ENCODE measurements around the gene OOSP4A.
"Not testable (repeated sequence)": the region's sequence is repeated elsewhere in the genome, so short reads cannot be mapped to it uniquely, and the experiment has no call there.

Gene OOSP4A

GRCh38 chr11:59981106-59981770 lies 17.4 kb downstream of the OOSP4A start:
- no peak for DNase-seq

- not testable (repeated sequence) for DNase-seq
These were observed 18.2 kb downstream of the OOSP4A start for GRCh38 chr11:59982037-59982436.

- DNase-seq = no peak
These were observed 19.4 kb downstream of the OOSP4A start for GRCh38 chr11:59983212-59983611.

GRCh38 chr11:59984368-59984767 lies 20.5 kb downstream of the OOSP4A start:
- DNase-seq = no peak

GRCh38 chr11:59990421-59990820 lies 26.6 kb downstream of the OOSP4A start:
- no peak for DNase-seq

GRCh38 chr11:59992425-59992824 lies 28.6 kb downstream of the OOSP4A start:
- DNase-seq = no peak

- DNase-seq = no peak
These were observed 34.0 kb downstream of the OOSP4A start for GRCh38 chr11:59997800-59998199.

DNA sequence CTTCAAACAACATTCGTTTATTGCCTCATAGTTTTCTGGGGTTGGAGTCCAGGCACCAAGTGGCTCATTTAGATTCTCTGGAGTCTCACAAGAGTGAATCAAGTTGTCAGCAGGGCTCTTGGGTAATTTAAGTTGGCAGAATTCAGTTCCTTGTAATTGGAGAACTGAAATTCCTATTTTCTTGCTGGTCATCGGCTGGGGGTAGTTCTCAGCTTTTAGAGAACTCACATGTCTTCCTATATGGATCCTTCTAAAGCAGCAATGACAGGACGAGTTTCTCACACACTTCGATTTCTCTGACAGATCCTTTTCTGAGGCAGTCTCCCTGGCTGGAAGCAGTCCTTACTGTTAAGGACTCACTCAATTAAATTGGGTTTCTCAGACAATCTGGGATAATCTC lies 35.9 kb downstream of the OOSP4A start:
- DNase-seq = no peak

- DNase-seq = no peak
These were observed 39.9 kb downstream of the OOSP4A start for GRCh38 chr11:60003729-60004128.

GRCh38 chr11:60005360-60005759 lies 41.5 kb downstream of the OOSP4A start:
- DNase-seq = no peak

DNA sequence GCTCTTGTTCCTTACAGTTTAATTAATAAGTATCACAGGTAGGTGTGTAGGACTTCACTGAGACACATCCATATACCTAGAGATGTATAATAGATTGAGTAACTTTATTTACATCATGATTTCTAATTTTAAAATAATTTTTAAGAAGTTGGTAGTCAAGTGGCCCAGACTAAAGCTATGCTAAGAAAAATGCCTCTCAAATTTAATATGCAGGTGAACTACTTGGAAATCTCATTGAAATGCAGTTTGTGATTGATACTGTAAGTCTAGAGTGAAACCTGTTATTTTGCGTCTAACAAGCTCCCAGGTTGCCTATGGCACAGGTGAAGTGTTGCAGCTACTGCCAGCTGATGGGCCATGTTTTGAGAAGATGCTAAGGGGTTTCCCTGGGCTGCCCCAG lies 53.0 kb downstream of the OOSP4A start, which contains the start of gene OOSP4B:
Gene OOSP4B, plus strand, starts transcription at position 301 of the 400 bp plus-strand sequence.
- DNase-seq = no peak

GRCh38 chr11:60018058-60018457 lies 54.2 kb downstream of the OOSP4A start:
- no peak for DNase-seq

Measured in DMS153 (cell line).